Chondrocyte (in vitro differentiated cells): ENCODE results near the gene ATP5MC2. TPM values are rescaled to one million over a fixed set of nuclear protein-coding genes. Genes with fewer than 3 reads are reported as not detected.
"Not testable (repeated sequence)": the region's sequence is repeated elsewhere in the genome, so short reads cannot be mapped to it uniquely, and the experiment has no call there.

Experiments used
- DNase-seq: peaks from one replicate; pipeline ENCODE4 v3.0.0; 2021; ENCODE audit warnings: mixed read lengths, low spot score
- H3K27ac Mint-ChIP-seq: one replicate; pipeline ENCODE4 v1.8.0; 2021; ENCODE audit warnings: mild to moderate bottlenecking, moderate library complexity, mixed read lengths; ENCODE audit not compliant: unreplicated experiment
- H3K27me3 Mint-ChIP-seq: 2 replicates; pipeline ENCODE4 v1.8.0; 2021; ENCODE audit warnings: low read depth, mixed read lengths
- H3K36me3 Mint-ChIP-seq: 2 replicates; pipeline ENCODE4 v1.8.0; 2021; ENCODE audit warnings: low read depth, mixed read lengths
- H3K4me1 Mint-ChIP-seq: 2 replicates; pipeline ENCODE4 v1.8.0; 2021; ENCODE audit warnings: low read depth, mild to moderate bottlenecking, mixed read lengths
- H3K4me3 Mint-ChIP-seq: one replicate; pipeline ENCODE4 v1.8.0; 2021; ENCODE audit warnings: mild to moderate bottlenecking, moderate library complexity, mixed read lengths; ENCODE audit not compliant: unreplicated experiment
- H3K9me3 Mint-ChIP-seq: 2 replicates; pipeline ENCODE4 v1.8.0; 2021; ENCODE audit warnings: low read depth, mixed read lengths
- total RNA-seq: library from RNA; stranded (reverse); gene quantifications from 3 replicates; pipeline ENCODE4 v1.2.1, GENCODE V29; 2021
- TF ChIP-seq, protein P1 (sequence below): fragments of 200-600 bp; sonication (generic); IDR thresholded peaks from 2 replicates; pipeline ENCODE4 v1.5.0; 2021; ENCODE audit warnings: antibody characterized with exemption, mild to moderate bottlenecking, moderate library complexity

Gene ATP5MC2
- total RNA-seq, 1 donor from 2014 or later: 203 TPM

DNA sequence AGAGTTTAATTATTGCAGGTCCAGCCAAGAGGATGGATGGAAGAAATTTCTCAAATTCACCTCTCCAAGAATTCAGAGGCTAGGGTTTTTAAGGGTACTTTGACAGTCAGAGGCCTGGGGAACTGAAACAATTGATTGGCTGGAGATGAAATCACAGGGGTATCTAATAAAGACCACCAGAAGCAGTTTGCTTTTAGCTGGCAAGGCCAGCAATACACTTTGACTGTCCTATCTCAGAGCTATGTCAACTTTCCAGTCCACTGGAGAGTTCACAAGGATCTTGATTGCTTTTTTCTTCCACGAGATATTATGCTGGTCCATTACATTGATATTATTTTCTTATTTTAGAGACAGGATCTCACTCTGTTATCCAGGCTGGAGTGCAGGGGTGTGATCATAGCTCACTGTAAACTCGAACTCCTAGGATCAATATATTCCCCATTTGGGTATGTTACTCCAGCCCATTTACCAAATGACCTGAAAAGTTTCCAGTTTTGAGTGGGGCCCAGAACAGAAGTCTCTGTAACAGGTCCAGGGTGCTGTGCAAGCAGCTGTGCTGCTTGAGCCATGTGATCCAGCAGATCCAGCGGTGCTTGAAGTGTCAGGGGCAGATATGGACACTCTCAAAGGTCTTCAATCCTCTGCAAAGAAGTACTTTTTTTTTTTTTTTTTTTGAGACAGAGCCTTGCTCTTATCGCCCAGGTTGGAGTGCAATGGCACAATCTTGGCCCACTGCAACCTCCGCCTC, 32.5 kb downstream of the ATP5MC2 start:
- H3K4me3 Mint-ChIP-seq: no peak overlapping the region
- DNase-seq: no peak
- H3K27ac Mint-ChIP-seq: no peak overlapping the region
- H3K36me3 Mint-ChIP-seq: no peaks in the 10 kb centered on the region
- peaks cover 2% of the 10 kb centered on the region for H3K9me3 Mint-ChIP-seq
- H3K4me1 Mint-ChIP-seq: peaks cover 8% of the 10 kb centered on the region
- H3K27me3 Mint-ChIP-seq: no peaks in the 10 kb centered on the region
- TF ChIP-seq, protein P1, sequence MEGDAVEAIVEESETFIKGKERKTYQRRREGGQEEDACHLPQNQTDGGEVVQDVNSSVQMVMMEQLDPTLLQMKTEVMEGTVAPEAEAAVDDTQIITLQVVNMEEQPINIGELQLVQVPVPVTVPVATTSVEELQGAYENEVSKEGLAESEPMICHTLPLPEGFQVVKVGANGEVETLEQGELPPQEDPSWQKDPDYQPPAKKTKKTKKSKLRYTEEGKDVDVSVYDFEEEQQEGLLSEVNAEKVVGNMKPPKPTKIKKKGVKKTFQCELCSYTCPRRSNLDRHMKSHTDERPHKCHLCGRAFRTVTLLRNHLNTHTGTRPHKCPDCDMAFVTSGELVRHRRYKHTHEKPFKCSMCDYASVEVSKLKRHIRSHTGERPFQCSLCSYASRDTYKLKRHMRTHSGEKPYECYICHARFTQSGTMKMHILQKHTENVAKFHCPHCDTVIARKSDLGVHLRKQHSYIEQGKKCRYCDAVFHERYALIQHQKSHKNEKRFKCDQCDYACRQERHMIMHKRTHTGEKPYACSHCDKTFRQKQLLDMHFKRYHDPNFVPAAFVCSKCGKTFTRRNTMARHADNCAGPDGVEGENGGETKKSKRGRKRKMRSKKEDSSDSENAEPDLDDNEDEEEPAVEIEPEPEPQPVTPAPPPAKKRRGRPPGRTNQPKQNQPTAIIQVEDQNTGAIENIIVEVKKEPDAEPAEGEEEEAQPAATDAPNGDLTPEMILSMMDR: no peak

DNA sequence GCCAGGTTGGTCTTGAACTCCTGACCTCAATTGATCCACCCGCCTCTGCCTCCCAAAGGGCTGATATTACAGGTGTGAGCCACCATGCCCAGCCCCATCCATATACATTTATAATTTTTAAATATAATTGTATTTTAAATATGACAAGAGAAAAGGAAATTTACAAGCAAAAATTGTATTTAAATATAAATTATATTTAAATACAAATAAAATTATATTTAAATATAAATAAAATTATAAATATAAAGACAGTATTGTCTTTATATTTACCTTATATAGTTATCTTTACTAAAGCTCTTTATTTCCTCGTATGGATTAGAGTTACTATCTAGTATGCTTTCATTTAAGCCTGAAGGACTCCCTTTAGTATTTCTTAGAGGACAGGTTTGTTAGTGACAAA, 37.8 kb downstream of the ATP5MC2 start:
- Mint-ChIP-seq H3K9me3 (no peaks in the 10 kb centered on the region), H3K27me3 (no peaks in the 10 kb centered on the region), H3K4me3 (no peak overlapping the region), H3K4me1 (no peaks in the 10 kb centered on the region), H3K36me3 (no peaks in the 10 kb centered on the region), H3K27ac (no peak overlapping the region)
- TF ChIP-seq, protein P1: no peak
- no peak for DNase-seq

DNA sequence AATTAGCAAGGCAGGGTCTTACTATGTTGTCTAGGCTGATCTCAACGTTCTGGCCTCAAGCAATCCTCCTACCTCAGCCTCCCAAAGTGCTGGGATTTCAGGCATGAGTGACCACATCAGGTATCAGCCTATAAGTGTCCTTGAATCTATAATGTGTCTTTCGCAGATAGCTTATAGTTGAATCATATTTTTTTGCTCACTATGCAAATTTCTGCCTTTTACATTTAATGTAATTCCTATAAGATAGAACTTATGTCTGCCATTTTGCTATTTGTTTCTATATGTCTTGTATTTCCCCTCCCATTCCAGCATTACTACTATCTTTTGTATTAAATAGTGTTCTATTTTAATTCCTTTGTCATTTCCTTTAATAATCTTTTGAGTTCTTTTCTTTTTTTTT, 39.2 kb downstream of the ATP5MC2 start:
- DNase-seq: no peak
- TF ChIP-seq, protein P1: no peak
- no peaks in the 10 kb centered on the region for H3K9me3 Mint-ChIP-seq
- no peaks in the 10 kb centered on the region for H3K4me1 Mint-ChIP-seq
- H3K27ac Mint-ChIP-seq: no peak overlapping the region
- H3K36me3 Mint-ChIP-seq: no peaks in the 10 kb centered on the region
- no peak overlapping the region for H3K4me3 Mint-ChIP-seq
- H3K27me3 Mint-ChIP-seq: no peaks in the 10 kb centered on the region

DNA sequence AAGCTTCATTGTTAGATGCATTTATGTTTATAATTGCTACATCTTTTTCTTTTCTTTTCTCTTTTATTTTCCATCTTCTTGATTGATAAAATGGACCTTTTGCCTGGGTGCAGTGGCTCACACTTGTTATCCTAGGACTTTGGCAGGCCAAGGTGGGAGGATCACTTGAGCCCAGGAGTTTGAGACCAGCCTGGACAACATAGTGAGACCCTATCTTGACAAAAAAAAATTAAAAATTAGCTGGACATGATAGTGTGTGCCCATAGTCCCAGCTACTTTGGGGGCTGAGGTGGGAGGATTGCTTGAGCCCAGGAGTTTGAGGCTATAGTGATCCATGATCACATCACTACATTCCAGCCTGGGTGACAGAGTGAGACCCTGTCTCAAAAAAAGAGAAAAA, 40.2 kb downstream of the ATP5MC2 start:
- H3K4me1 Mint-ChIP-seq, H3K36me3 Mint-ChIP-seq, H3K27ac Mint-ChIP-seq, DNase-seq, H3K4me3 Mint-ChIP-seq, H3K27me3 Mint-ChIP-seq, H3K9me3 Mint-ChIP-seq: not testable (repeated sequence)

DNA sequence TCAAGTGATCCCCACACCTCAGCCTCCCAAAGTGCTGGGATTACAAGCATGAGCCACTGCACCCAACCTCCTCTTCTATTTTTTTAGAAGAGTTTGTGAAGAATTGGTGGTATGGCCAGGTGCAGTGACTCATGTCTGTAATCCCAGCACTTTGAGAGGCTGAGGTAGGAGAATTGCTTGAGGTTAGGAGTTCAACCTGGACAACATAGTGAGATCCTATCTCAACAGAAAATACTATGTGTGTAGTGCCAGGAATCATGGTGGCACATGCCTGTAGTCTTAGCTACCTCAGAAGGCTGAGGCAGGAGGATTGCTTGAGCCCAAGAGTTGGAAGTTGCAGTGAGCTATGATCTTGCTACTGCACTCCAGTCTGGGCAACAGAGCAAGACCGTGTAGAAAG, 44.2 kb downstream of the ATP5MC2 start:
- TF ChIP-seq, protein P1: no peak
- H3K9me3 Mint-ChIP-seq: peaks cover 7% of the 10 kb centered on the region
- no peak for DNase-seq
- H3K4me1 Mint-ChIP-seq: peaks cover 2% of the 10 kb centered on the region
- H3K36me3 Mint-ChIP-seq: no peaks in the 10 kb centered on the region
- H3K27me3 Mint-ChIP-seq: no peaks in the 10 kb centered on the region
- H3K27ac Mint-ChIP-seq: no peak overlapping the region
- no peak overlapping the region for H3K4me3 Mint-ChIP-seq

DNA sequence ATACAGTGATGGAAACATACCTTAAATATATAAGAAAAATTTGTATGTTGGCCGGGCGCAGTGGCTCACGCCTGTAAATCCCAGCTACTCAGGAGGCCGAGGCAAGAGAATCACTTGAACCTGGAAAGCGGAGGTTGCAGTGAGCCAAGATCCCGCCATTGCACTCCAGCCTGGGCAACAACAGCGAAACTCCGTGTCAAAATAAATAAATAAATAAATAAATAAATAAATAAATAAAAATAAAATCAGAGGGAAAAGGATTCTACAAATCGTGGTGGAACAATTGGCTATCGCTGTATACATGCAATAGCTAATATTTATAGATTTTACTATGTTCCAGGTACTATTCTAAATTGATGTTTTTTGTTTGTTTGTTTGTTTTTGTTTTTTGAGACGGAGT, 48.0 kb downstream of the ATP5MC2 start:
- TF ChIP-seq, protein P1: no peak
- DNase-seq: no peak
- H3K27ac Mint-ChIP-seq: no peak overlapping the region
- H3K9me3 Mint-ChIP-seq: peaks cover 7% of the 10 kb centered on the region
- H3K4me3 Mint-ChIP-seq: no peak overlapping the region
- H3K4me1 Mint-ChIP-seq: peaks cover 37% of the 10 kb centered on the region
- H3K27me3 Mint-ChIP-seq: no peaks in the 10 kb centered on the region
- H3K36me3 Mint-ChIP-seq: no peaks in the 10 kb centered on the region
